Naive B cell (primary cell): ENCODE results near the gene SMARCD1. TPM values are rescaled to one million over a fixed set of nuclear protein-coding genes. Genes with fewer than 3 reads are reported as not detected.
A peak's percentile ranks its signal among the peaks of the same experiment; 100 is the strongest.
"Not testable (repeated sequence)": the region's sequence is repeated elsewhere in the genome, so short reads cannot be mapped to it uniquely, and the experiment has no call there.

Experiments
- ATAC-seq, 2 donors: fragments of 150-1000 bp; cut with Tn5 transposase; 2 replicates each; pipeline ENCODE4 v1.10.0; 2021; ENCODE audit warnings: low read depth in 2 of 2, mild to moderate bottlenecking in 2 of 2, moderate library complexity in 2 of 2
- DNase-seq: peaks from one replicate; pipeline ENCODE4 v3.0.0; 2022
- H3K27ac Mint-ChIP-seq, 6 donors: one replicate each; pipeline ENCODE4 v1.8.0; 2020 to 2022; ENCODE audit warnings: mild to moderate bottlenecking in 6 of 6, mixed read lengths in 6 of 6, moderate library complexity in 5 of 6, inconsistent platforms in 2 of 6
- H3K27me3 Mint-ChIP-seq, 3 donors: one replicate each; pipeline ENCODE4 v1.8.0; 2021 to 2022; ENCODE audit warnings: mixed read lengths in 3 of 3, mild to moderate bottlenecking in 1 of 3
- H3K36me3 Mint-ChIP-seq, 2 donors: one replicate each; pipeline ENCODE4 v1.8.0; 2020 to 2022; ENCODE audit warnings: mixed read lengths in 2 of 2, inconsistent platforms in 1 of 2, mild to moderate bottlenecking in 1 of 2
- H3K4me1 Mint-ChIP-seq, 3 donors: one replicate each; pipeline ENCODE4 v1.8.0; 2020 to 2022; ENCODE audit warnings: mixed read lengths in 3 of 3, inconsistent platforms in 1 of 3, mild to moderate bottlenecking in 1 of 3, moderate library complexity in 1 of 3
- H3K4me3 Mint-ChIP-seq, 8 donors: one replicate each; pipeline ENCODE4 v1.8.0; 2020 to 2022; ENCODE audit warnings: mild to moderate bottlenecking in 8 of 8, mixed read lengths in 8 of 8, moderate library complexity in 8 of 8, inconsistent platforms in 2 of 8
- H3K9me3 Mint-ChIP-seq, 7 donors: one replicate each; pipeline ENCODE4 v1.8.0; 2020 to 2022; ENCODE audit warnings: mixed read lengths in 7 of 7, mild to moderate bottlenecking in 5 of 7, inconsistent platforms in 2 of 7, moderate library complexity in 1 of 7
- polyA plus RNA-seq, 6 donors: library from polyadenylated mRNA; unstranded; fragments of 300-500 nt; fragmentation: Illumina TruSeq; gene quantifications; one replicate each; pipeline ENCODE4 v1.2.3, GENCODE V29; 2021; ENCODE audit warnings: low read depth in 6 of 6

The SMARCD1 gene
- polyA plus RNA-seq, 6 donors from 2014 or later: 13.1 to 28.1 (median 21.0) TPM

DNA sequence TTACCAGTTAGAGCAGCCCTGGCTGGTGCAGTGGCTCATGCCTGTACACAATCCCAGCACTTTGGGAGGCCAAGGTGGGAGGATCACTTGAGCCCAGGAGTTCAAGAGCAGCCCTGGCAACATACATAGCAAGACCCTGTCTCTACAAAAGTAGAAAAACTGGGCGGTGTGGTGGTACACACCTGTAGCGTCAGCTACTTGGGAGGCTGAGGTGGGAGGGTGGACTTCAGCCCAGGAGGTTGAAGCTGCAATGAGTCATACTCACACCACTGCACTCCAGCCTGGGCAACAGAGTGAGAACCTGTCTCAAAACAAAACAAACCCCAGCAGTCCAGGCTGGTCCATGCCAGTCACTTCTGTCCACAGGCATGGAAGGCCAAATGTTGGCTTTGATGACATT lies 34.2 kb downstream of the SMARCD1 start:
- Mint-ChIP-seq H3K4me1 (peaks cover 19 to 40% (median 24%) of the 10 kb centered on the region in 3 donors), H3K9me3 (no peaks in the 10 kb centered on the region), H3K27me3 (no peaks in the 10 kb centered on the region), H3K4me3 (no peak overlapping the region), H3K36me3 (peaks cover 0 to 6% of the 10 kb centered on the region in 2 donors), H3K27ac (peak overlapping the region in 1 of 6 donors; percentile 49)
- DNase-seq: no peak
- no peak for ATAC-seq

DNA sequence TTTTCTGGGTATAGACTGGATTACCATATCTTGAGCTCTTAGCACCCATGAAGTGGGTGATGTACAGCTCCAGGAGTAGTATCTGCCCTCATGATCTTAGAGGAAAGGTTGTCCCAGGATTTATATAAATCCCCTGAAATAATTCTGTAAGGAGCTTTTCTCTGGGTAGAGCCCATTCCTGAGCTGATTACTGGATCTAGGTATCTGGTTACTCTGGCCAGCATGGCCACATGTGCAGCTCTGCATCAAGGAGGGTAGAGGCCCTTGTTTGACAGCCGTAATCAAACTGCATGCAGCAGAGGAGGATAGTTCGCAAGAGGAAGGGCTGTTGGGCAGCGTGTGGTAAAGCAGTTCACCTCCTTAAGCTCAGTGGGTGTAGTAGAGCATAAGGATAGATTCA lies 35.4 kb downstream of the SMARCD1 start:
- Mint-ChIP-seq H3K9me3 (no peaks in the 10 kb centered on the region), H3K36me3 (peaks cover 0 to 7% of the 10 kb centered on the region in 2 donors), H3K27me3 (no peaks in the 10 kb centered on the region), H3K4me1 (peaks cover 21 to 47% (median 29%) of the 10 kb centered on the region in 3 donors), H3K27ac (no peak overlapping the region), H3K4me3 (no peak overlapping the region)
- DNase-seq: no peak
- no peak for ATAC-seq

DNA sequence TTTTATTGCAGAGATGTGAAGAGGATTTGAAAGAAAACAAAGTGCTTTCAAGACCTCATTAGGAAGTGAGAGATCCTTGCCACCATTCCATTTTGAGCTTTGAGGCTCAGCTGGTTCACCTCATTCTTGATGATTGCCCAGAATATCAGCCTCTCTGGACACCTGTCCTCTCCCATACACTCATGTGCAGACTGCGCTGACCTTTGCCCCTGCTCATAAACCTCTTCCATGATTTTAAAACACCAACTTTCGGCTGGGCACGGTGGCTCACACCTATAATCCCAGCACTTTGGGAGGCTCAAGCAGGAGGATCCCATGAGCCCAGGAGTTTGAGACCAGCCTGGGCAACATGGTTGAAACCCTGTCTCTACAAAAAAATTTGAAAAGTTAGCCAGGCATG lies 35.8 kb downstream of the SMARCD1 start:
- H3K27me3 Mint-ChIP-seq: no peaks in the 10 kb centered on the region
- H3K27ac Mint-ChIP-seq: peak overlapping the region in 1 of 6 donors; percentile 51
- H3K4me3 Mint-ChIP-seq: no peak overlapping the region

DNA sequence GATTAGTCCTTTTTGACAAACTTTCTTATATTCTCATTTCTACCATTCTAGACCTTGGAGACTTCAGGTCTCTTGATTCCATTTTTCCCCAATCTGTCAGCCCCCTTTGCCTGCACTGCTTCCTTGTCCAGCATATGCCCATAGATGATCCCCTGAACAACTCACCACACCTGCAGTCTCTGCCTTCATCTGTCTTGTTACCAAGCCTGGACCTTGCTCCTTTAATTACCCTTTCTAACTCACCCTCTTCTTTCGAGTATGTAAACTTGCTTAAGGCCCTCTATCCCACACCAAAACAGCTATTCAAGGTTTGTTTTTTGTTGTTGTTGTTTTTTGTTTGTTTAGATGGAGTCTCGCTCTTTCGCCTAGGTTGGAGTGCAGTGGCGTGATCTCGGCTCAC lies 36.5 kb downstream of the SMARCD1 start:
- Mint-ChIP-seq H3K9me3 (no peaks in the 10 kb centered on the region), H3K4me3 (no peak overlapping the region), H3K27ac (no peak overlapping the region)

More for the DNA sequence above, 35.8 kb downstream of the SMARCD1 start:
- H3K4me1 Mint-ChIP-seq: peaks cover 21 to 47% (median 29%) of the 10 kb centered on the region in 3 donors
- no peaks in the 10 kb centered on the region for H3K9me3 Mint-ChIP-seq
- ATAC-seq (no peak), DNase-seq (no peak)
- H3K36me3 Mint-ChIP-seq: peaks cover 0 to 7% of the 10 kb centered on the region in 2 donors

DNA sequence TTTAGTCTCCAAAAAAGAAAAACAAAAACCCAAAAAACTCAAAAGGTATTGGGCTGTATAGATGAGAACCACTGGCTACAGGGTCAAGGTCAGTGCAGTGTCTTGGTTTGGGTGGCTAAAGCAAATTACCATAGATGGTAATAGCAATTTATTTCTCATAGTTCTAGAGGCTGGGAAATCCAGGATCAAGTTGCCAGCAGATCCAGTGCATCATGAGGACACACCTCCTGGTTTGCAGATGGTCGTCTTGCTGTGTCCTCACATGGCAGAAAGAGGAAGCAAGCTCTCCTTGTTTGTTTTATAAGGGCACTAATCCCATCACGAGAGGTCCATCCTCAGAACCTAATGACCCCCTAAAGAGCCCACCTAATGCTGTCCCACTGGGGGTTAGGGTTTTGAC lies 38.1 kb downstream of the SMARCD1 start:
- H3K27ac Mint-ChIP-seq: peak overlapping the region in 1 of 6 donors; percentile 75
- H3K9me3 Mint-ChIP-seq: no peaks in the 10 kb centered on the region
- ATAC-seq (no peak), DNase-seq (no peak)
- H3K4me3 Mint-ChIP-seq: no peak overlapping the region
- H3K4me1 Mint-ChIP-seq: peaks cover 24 to 44% (median 28%) of the 10 kb centered on the region in 3 donors
- H3K27me3 Mint-ChIP-seq: no peaks in the 10 kb centered on the region
- peaks cover 0 to 7% of the 10 kb centered on the region in 2 donors for H3K36me3 Mint-ChIP-seq

More for the DNA sequence above, 36.5 kb downstream of the SMARCD1 start:
- H3K4me1 Mint-ChIP-seq: peaks cover 21 to 46% (median 28%) of the 10 kb centered on the region in 3 donors
- H3K36me3 Mint-ChIP-seq: peaks cover 0 to 7% of the 10 kb centered on the region in 2 donors
- DNase-seq (no peak), ATAC-seq (no peak)
- H3K27me3 Mint-ChIP-seq: no peaks in the 10 kb centered on the region

DNA sequence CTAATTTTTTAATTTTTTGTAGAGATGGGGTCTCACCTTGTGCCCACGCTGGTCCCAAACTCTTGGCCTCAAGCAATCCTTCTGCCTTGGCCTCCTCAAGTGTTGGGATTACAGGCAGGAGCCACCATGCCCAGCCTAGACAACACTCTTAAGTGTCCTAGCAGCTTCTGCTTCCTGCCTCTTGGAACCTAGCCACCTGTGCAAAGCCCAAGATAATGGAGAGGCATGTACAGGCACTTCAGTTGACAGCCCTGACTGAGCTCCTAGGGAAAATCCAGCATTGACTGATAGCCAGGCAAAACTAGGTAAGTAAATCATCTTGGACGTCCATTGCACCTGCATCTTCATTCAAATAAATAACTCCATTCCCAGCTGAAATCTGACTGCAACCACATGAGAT lies 42.4 kb downstream of the SMARCD1 start:
- H3K27me3 Mint-ChIP-seq: no peaks in the 10 kb centered on the region
- H3K27ac Mint-ChIP-seq: peak overlapping the region in 4 of 6 donors; percentile 20 to 81 (median 72)
- no peak for ATAC-seq
- peaks cover 14 to 45% (median 29%) of the 10 kb centered on the region in 3 donors for H3K4me1 Mint-ChIP-seq
- H3K4me3 Mint-ChIP-seq: no peak overlapping the region
- peaks cover 0 to 14% of the 10 kb centered on the region in 2 donors for H3K36me3 Mint-ChIP-seq
- no peak for DNase-seq
- H3K9me3 Mint-ChIP-seq: no peaks in the 10 kb centered on the region

DNA sequence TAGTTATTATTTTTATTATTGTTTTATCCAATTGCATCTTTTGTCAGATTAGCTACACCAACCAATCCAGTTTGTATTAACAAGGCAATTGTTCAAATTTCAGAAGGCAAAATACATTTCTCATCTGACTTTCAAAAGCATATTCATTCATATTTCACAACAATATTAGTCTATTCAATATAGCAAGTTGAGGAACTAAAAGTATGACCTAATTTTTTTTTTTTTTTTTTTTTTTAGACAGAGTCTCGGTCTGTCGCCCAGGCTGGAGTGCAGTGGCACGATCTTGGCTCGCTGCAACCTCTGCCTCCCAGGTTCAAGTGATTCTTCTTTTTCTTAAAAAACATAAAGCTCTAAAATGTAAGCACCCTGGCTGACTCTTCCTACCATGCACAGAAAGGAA lies 44.1 kb downstream of the SMARCD1 start:
- DNase-seq: no peak
- H3K36me3 Mint-ChIP-seq: peaks cover 2 to 9% of the 10 kb centered on the region in 2 donors
- H3K27me3 Mint-ChIP-seq: no peaks in the 10 kb centered on the region
- H3K9me3 Mint-ChIP-seq: no peaks in the 10 kb centered on the region
- H3K4me3 Mint-ChIP-seq: no peak overlapping the region
- H3K4me1 Mint-ChIP-seq: peaks cover 20 to 37% (median 34%) of the 10 kb centered on the region in 3 donors
- H3K27ac Mint-ChIP-seq: peak overlapping the region in 2 of 6 donors; percentile 33 to 77
- ATAC-seq: no peak

DNA sequence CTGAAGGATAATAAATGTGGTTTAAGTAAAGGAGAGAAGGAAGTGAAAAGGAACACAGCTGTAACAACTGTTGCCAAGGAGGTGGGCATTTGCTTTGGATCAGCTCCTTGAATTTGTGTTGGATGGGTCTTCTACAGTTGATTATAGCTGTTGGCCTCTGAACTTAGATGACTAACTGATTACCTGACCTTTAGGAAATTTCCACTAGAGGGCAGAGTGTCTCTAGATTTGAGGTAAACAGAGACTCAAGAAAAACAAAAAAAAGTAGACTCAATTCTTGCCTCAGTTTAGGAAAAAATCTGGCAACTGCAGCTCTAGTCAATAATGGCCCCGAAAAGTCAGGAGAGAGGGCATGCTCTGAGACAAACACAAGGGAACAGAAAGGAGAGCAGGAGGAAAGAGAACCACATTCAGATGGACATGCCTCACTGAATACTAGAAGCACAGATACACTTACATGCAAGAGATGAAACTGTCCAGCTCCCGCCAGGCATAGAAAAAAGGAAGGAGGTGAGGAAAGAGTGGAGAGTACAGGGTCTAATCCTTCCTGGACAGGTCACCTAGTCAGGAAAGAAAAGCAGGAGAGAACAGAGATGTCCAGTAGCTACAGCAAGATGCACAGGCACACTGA lies 47.5 kb downstream of the SMARCD1 start:
- DNase-seq (peak; percentile 31), ATAC-seq (no peak)
- peaks cover 7 to 23% (median 14%) of the 10 kb centered on the region in 3 donors for H3K4me1 Mint-ChIP-seq
- peak overlapping the region in 4 of 6 donors; percentile 6 to 92 (median 54) for H3K27ac Mint-ChIP-seq
- H3K9me3 Mint-ChIP-seq: no peaks in the 10 kb centered on the region
- no peaks in the 10 kb centered on the region for H3K27me3 Mint-ChIP-seq
- no peak overlapping the region for H3K4me3 Mint-ChIP-seq
- H3K36me3 Mint-ChIP-seq: peaks cover 7 to 19% of the 10 kb centered on the region in 2 donors

DNA sequence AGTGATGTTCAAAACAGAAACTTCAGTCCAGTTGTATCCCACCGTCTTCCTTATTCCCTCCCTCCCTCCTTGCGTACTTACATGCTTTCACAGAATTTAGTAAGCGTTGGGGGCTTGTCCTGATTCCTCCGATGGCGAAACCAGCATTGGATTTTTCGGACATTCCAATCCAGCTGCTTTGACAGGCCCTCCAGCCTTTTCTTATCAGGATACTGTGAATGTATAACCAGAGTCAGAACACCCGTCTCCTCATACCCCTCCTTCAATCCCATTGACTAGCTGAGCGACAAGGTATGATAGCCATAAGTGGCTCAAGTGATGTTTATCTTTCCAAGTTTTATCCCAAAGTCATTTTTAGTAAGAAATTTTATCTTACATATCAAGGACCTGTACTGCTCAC lies 57.9 kb downstream of the SMARCD1 start:
- H3K4me1 Mint-ChIP-seq: peaks cover 0 to 4% (median 4%) of the 10 kb centered on the region in 3 donors
- H3K27me3 Mint-ChIP-seq: no peaks in the 10 kb centered on the region
- no peaks in the 10 kb centered on the region for H3K9me3 Mint-ChIP-seq
- no peak overlapping the region for H3K4me3 Mint-ChIP-seq
- no peak for ATAC-seq
- H3K27ac Mint-ChIP-seq: peak overlapping the region in 1 of 6 donors; percentile 48
- DNase-seq: no peak
- peaks cover 5 to 7% of the 10 kb centered on the region in 2 donors for H3K36me3 Mint-ChIP-seq

DNA sequence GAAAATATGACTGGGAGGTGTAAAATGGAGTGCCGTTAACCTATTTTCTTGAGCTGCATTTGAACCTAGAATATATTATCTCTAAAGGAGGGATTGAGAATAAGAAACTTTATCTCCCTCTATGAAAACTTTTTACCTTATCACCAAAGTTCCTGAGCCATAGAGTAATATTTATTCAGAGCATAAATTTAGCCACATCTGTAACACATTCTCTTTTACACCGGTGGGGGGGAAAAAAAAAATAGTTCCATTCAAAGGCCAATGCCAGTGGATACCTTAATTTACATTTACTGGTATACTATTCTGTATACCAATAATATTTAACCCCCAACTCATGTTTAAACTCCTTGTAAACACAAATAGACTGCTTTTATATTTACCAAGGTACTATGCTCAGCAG lies 60.3 kb downstream of the SMARCD1 start:
- Mint-ChIP-seq H3K27me3 (no peaks in the 10 kb centered on the region), H3K4me3 (no peak overlapping the region), H3K36me3 (no peaks in the 10 kb centered on the region), H3K9me3 (no peaks in the 10 kb centered on the region), H3K4me1 (peaks cover 4 to 7% (median 5%) of the 10 kb centered on the region in 3 donors), H3K27ac (no peak overlapping the region)
- ATAC-seq (no peak), DNase-seq (no peak)

DNA sequence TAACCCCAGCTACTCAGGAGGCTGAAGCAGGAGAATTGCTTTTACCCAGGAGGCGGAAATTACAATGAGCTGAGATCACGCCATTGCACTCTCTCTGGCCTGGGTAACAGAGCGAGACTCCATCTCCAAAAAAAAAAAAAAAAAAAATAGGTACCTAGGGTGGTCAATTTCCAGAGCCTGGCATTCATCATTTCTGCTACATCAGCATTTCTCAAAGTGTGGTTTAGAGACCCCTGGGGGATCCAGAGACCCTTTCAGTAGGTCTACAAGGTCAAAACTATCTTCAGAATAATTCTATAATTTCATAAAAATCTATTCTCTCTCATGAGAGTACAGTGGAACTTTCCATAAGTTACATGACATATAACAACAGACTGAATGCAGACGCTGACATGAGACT lies 62.1 kb downstream of the SMARCD1 start:
- H3K27ac Mint-ChIP-seq: no peak overlapping the region
- no peak overlapping the region for H3K4me3 Mint-ChIP-seq
- no peak for DNase-seq
- peaks cover 11 to 18% (median 13%) of the 10 kb centered on the region in 3 donors for H3K4me1 Mint-ChIP-seq
- no peaks in the 10 kb centered on the region for H3K36me3 Mint-ChIP-seq
- H3K27me3 Mint-ChIP-seq: no peaks in the 10 kb centered on the region
- H3K9me3 Mint-ChIP-seq: no peaks in the 10 kb centered on the region
- no peak for ATAC-seq

DNA sequence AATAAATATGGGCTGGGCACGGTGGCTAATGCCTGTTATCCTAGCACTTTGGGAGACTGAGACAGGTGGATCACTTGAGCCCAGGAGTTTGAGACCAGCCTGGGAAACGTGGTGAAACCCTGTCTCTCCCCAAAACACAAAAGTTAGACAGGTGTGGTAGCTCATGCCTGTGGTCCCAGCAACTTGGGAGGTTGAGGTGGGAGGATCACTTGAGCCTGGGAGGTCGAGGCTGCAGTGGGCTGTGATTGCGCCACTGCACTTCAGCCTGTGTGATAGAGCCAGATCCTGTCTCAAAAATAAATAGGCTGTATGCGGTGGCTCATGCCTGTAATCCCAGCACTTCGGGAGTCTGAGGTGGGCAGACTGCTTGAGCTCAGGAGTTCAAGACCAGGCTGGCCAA lies 62.9 kb downstream of the SMARCD1 start:
- ATAC-seq, H3K27ac Mint-ChIP-seq, H3K9me3 Mint-ChIP-seq, H3K4me3 Mint-ChIP-seq, H3K27me3 Mint-ChIP-seq, H3K36me3 Mint-ChIP-seq, DNase-seq: not testable (repeated sequence)
- peaks cover 11 to 18% (median 13%) of the 10 kb centered on the region in 3 donors for H3K4me1 Mint-ChIP-seq

DNA sequence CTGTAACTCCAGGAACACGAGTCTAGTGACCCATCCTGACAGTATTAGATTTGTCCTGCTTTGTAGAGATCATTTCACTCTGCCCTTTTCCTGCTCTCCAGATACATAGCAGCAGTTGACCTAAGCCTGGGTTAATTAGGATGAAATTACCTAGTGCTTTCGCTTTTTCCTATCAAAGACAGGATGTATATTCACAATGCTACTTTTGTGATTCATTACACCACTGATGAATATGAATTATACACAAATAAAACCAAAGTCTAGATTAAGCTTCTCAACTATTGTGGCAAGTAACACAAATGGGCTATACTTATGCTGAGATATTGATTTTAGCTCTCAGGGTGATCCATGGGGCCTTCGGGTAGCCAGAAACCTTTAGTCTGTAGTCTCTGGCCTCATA lies 64.2 kb downstream of the SMARCD1 start:
- Mint-ChIP-seq H3K9me3 (no peaks in the 10 kb centered on the region), H3K27ac (peak overlapping the region in 2 of 6 donors; percentile 9 to 37), H3K4me3 (no peak overlapping the region), H3K4me1 (peaks cover 11 to 18% (median 13%) of the 10 kb centered on the region in 3 donors), H3K27me3 (no peaks in the 10 kb centered on the region), H3K36me3 (no peaks in the 10 kb centered on the region)
- no peak for DNase-seq
- ATAC-seq: no peak
